ENCODE results near the gene GNA14. TPM values are rescaled to one million over a fixed set of nuclear protein-coding genes. Genes with fewer than 3 reads are reported as not detected.

GNA14 gene
- polyA plus RNA-seq, 1 experiment, result 0.22 TPM

DNA sequence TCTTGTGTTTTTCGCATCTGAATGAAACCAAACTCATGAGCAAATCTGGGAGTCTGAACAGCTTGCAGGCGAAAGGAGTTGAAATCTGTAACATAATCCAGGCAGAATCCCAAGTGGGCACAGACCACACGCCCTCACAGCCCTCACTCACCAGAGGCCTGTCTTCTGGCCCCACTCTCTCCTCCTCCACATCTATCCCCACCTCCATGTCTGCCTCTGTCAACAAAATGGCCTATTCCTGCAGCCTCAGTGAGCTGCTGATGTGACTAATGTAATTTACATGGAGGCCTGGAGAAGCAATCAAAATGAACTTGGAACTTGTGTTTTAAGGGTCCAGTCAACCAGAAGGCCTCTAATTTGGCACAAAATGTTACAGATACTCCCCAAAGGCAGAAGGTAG, 136.6 kb downstream of the GNA14 start:
- POLR2A ChIA-PET, result no interaction called here
- no peaks in the 10 kb centered on the region for H3K36me3 ChIP-seq (ENCODE audit: control insufficient read depth, insufficient read depth, low read length)
- H3K27me3 ChIP-seq (ENCODE audit: control insufficient read depth, insufficient read depth, low read length), result no peaks in the 10 kb centered on the region
- DNase-seq (ENCODE audit: low read depth), result no peak
- TF ChIP-seq, protein P1, sequence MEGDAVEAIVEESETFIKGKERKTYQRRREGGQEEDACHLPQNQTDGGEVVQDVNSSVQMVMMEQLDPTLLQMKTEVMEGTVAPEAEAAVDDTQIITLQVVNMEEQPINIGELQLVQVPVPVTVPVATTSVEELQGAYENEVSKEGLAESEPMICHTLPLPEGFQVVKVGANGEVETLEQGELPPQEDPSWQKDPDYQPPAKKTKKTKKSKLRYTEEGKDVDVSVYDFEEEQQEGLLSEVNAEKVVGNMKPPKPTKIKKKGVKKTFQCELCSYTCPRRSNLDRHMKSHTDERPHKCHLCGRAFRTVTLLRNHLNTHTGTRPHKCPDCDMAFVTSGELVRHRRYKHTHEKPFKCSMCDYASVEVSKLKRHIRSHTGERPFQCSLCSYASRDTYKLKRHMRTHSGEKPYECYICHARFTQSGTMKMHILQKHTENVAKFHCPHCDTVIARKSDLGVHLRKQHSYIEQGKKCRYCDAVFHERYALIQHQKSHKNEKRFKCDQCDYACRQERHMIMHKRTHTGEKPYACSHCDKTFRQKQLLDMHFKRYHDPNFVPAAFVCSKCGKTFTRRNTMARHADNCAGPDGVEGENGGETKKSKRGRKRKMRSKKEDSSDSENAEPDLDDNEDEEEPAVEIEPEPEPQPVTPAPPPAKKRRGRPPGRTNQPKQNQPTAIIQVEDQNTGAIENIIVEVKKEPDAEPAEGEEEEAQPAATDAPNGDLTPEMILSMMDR (IDR thresholded peaks at IDR 0.05; ENCODE audit: insufficient read depth, low read depth, low read length), result no peak
- CTCF ChIA-PET, result interaction anchor here (0.5 to 1.1 kb wide), 2 partner anchors 20 to 55 kb away, joined by 3 read pairs; no protein-coding TSS in a partner anchor
- H3K4me3 ChIP-seq (ENCODE audit: low read depth, low read length), result no peak overlapping the region

DNA sequence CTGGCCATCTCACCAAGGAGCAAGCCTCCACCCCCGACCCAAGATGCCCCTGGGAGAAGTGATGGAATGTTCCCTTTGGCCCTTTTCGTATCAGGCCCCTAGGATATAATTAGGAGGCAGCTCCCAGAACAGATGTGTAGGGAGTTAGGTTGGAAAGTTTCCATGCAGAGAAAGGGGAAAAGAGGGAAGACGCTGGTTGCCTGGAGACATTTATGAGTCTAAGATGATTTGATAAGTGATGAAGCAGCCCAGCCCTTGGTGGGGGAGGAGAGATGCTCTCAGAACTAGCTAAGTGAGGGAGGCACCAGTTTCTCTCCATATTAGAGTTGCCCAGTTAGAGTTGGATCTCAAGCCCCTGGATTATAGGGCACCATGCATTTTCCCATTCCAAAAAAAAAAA, 137.5 kb downstream of the GNA14 start:
- CTCF ChIA-PET, result interaction anchor here (1.1 to 1.5 kb wide), 2 partner anchors 13 to 54 kb away, joined by 3 read pairs; no protein-coding TSS in a partner anchor
- TF ChIP-seq, protein P1 (IDR thresholded peaks at IDR 0.05; ENCODE audit: insufficient read depth, low read depth, low read length), result no peak
- no peaks in the 10 kb centered on the region for H3K27me3 ChIP-seq (ENCODE audit: control insufficient read depth, insufficient read depth, low read length)
- H3K4me3 ChIP-seq (ENCODE audit: low read depth, low read length), result no peak overlapping the region
- no peak for DNase-seq (ENCODE audit: low read depth)
- POLR2A ChIA-PET, result no interaction called here
- H3K36me3 ChIP-seq (ENCODE audit: control insufficient read depth, insufficient read depth, low read length), result no peaks in the 10 kb centered on the region

DNA sequence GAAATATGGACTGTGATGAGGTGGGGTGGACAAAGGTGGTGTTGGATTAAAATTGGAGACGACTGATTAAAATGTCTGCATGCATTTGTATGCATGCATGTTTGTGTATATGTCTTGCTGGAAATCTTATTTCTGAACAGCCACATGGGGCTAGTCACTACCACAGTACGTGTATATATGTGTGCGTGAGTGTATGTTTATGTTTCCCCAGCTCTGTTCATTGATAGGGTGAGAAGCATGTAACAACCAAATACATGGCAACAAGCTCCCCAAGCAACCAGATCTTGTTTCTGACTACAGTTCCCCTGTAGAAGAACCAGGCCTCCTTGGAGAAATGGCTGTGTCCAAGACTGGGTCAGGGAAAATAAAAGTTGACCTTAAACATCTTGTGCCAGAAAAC, 139.7 kb downstream of the GNA14 start:
- no peaks in the 10 kb centered on the region for H3K36me3 ChIP-seq (ENCODE audit: control insufficient read depth, insufficient read depth, low read length)
- TF ChIP-seq, protein P1 (IDR thresholded peaks at IDR 0.05; ENCODE audit: insufficient read depth, low read depth, low read length), result no peak
- DNase-seq (ENCODE audit: low read depth), result no peak
- POLR2A ChIA-PET, result no interaction called here
- CTCF ChIA-PET, result no interaction called here
- H3K4me3 ChIP-seq (ENCODE audit: low read depth, low read length), result no peak overlapping the region
- no peaks in the 10 kb centered on the region for H3K27me3 ChIP-seq (ENCODE audit: control insufficient read depth, insufficient read depth, low read length)

DNA sequence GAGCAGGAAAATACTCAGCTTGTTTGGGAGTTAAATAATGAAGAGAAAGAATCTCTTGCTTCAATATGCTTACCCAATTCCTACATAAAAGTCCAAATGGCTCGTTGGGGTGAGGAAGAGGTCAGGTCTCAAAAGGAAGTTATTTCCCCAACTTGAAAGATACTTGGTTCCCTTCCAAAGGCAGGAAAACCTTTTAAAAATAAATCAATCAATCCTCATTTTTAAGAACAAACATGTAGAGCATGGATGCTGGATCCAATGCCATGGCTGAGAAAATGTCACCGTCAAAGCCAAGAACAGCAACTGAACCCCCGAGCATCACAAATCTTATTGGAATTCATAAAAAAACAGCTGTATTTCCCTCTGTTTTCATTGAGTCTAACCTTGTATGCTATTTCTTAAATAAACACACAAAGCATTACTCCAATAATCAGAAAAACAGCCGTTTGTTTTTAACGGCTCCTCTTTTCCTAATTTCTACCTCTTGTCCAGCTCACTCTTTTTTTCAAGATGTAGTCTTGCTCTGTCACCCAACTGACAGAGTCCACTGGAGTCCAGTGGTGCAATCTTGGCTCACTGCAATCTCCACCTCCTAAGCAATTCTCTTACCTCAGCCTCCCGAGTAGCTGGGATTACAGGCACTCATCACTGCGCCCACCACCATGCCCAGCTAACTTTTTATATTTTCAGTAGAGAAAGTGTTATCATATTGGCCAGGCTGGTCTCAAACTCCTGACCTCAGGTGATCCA, 140.7 kb downstream of the GNA14 start:
- no peaks in the 10 kb centered on the region for H3K36me3 ChIP-seq (ENCODE audit: control insufficient read depth, insufficient read depth, low read length)
- no peaks in the 10 kb centered on the region for H3K27me3 ChIP-seq (ENCODE audit: control insufficient read depth, insufficient read depth, low read length)
- ChIA-PET CTCF (no interaction called here), POLR2A (interaction anchor here (0.5 kb wide), 1 partner anchor 20 kb away, joined by 3 read pairs; no protein-coding TSS in a partner anchor)
- TF ChIP-seq, protein P1 (IDR thresholded peaks at IDR 0.05; ENCODE audit: insufficient read depth, low read depth, low read length), result no peak
- H3K4me3 ChIP-seq (ENCODE audit: low read depth, low read length), result no peak overlapping the region
- peak; percentile 53 for DNase-seq (ENCODE audit: low read depth)

DNA sequence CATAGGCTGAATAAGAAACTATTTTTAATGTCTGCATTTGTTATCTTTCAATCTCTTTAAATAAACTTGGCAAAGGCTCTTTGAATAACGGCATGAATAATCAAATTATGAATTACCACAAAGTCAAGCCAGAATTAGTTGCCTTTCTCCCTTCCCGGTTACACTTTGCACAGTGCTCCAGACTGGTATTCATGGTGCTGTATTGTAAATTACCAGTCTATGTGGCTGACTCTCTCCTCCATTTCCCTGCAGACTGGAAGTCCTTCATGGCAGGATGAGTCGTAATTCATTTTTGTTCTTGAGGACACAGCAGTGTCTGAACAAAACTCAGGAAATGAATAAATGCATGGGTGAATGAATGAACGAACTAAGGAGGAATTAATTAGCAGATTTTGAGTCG, 142.9 kb downstream of the GNA14 start:
- H3K4me3 ChIP-seq (ENCODE audit: low read depth, low read length), result no peak overlapping the region
- ChIA-PET POLR2A (no interaction called here), CTCF (no interaction called here)
- no peak for DNase-seq (ENCODE audit: low read depth)
- no peaks in the 10 kb centered on the region for H3K27me3 ChIP-seq (ENCODE audit: control insufficient read depth, insufficient read depth, low read length)
- TF ChIP-seq, protein P1 (IDR thresholded peaks at IDR 0.05; ENCODE audit: insufficient read depth, low read depth, low read length), result no peak
- no peaks in the 10 kb centered on the region for H3K36me3 ChIP-seq (ENCODE audit: control insufficient read depth, insufficient read depth, low read length)
